ENCODE results near the gene IFFO2.

GRCh38 chr1:18927654-18928272 lies 28.7 kb downstream of the IFFO2 start:
- no peak for TF ChIP-seq EP300 (IDR thresholded peaks at IDR 0.05; ENCODE audit: borderline replicate concordance in 1 of 2, low read depth in 2 of 2, low read length in 2 of 2)
- TF ChIP-seq EZH2 (IDR thresholded peaks at IDR 0.05; ENCODE audit: low read depth, low read length, severe bottlenecking), result no peak
- TF ChIP-seq KDM4A (IDR thresholded peaks at IDR 0.05; ENCODE audit: low read depth, low read length, severe bottlenecking), result no peak
- no peak for TF ChIP-seq MAX (IDR thresholded peaks at IDR 0.05)
- TF ChIP-seq CTCF (IDR thresholded peaks at IDR 0.05; ENCODE audit: control extremely low read depth in 1 of 3, insufficient read depth in 1 of 3, low read depth in 1 of 3, low read length in 3 of 3), result no peak
- TF ChIP-seq TAF7 (optimal IDR thresholded peaks at IDR 0.05; ENCODE audit: borderline replicate concordance, low read depth, low read length), result no peak
- no peak for TF ChIP-seq PHF8 (conservative IDR thresholded peaks at IDR 0.05; ENCODE audit: low read depth, low read length)
- no peak for TF ChIP-seq CREB1 (IDR thresholded peaks at IDR 0.05)
- TF ChIP-seq CBX5 (IDR thresholded peaks at IDR 0.05; ENCODE audit: low read depth, low read length), result no peak
- no peak for TF ChIP-seq POLR2A (IDR thresholded peaks at IDR 0.05; ENCODE audit: control extremely low read depth in 1 of 2, low read depth in 2 of 2, low read length in 2 of 2)
- no peak for TF ChIP-seq SUZ12 (IDR thresholded peaks at IDR 0.05; ENCODE audit: low read length)
- no peak for TF ChIP-seq POLR2AphosphoS5 (IDR thresholded peaks at IDR 0.05; ENCODE audit: low read depth, low read length)
